CD4-positive, alpha-beta T cell treated with Interleukin-17A for 1 hour (primary cell): ENCODE results near the gene CXCR1.
"Not testable (repeated sequence)": the region's sequence is repeated elsewhere in the genome, so short reads cannot be mapped to it uniquely, and the experiment has no call there.

Experiments
- DNase-seq: peaks from one replicate; pipeline ENCODE4 v3.0.0-alpha.2; 2020

The CXCR1 gene

DNA sequence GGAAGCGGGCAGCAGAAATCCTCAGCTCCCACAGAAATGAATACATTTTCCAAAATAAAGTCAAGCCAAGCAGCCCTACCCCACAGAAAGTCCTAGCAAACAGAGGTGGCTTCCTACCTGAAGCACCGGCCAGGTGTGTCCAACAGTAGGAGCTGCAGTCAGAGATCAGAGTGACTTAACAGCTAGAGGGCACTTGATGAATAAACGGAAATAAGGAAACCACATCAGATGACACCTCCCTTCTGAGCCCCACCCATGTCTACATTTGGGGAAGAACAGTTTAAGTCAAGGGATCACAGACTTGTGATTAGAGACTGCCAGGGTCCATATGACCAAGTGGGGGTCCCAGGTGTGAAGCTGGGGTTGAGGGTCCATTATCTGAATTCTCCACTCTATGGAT, at the start of gene CXCR1:
TSS of gene CXCR1 (minus strand) at position 172 of the 400 bp plus-strand sequence. CDS start 1,751 bp downstream, outside the sequence.
- peak; percentile 76 for DNase-seq

- DNase-seq, result no peak
Observed at GRCh38 chr2:218216336-218216673, 49.5 kb upstream of the CXCR1 start.

GRCh38 chr2:218214116-218214515, 47.4 kb upstream of the CXCR1 start:
- no peak for DNase-seq

DNA sequence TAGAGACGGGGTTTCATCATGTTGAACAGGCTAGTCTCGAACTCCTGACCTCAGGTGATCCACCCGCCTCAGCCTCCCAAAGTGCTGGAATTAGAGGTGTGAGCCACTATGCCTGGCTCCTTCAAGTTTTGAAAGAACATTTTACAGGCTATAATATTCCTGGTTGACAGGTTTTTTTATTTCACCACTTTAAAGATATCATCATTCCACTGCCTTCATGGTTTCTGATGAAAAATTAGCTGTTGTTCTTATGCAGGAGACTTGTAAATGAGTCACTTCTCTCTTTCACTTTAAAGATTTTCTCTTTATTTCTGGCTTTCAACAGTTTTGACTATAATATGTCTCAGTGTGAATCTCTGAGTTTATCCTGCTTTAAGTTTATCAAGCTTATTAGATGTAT, 42.3 kb upstream of the CXCR1 start:
- DNase-seq, result no peak

GRCh38 chr2:218202266-218202665, 35.5 kb upstream of the CXCR1 start:
- no peak for DNase-seq

GRCh38 chr2:218196974-218197373, 30.2 kb upstream of the CXCR1 start:
- DNase-seq, result no peak

DNA sequence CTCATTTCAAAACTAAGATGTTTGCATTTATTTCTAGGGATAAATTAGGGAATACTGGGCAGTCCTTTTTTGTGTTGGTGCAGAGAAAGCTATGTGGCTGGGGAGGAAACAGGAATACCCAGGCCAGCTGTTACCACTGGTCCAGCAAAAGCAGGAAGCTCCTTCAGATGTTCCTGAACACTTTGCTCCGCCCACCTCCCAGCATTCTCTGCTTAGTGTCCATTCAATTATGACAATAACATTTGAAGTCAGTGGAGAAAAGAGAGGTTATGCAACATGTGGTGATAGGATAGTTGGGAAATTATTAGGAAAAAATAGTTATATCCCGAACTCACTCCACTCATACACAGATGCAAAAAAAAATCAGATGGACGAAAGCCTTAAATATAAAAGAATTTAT, 28.1 kb upstream of the CXCR1 start:
- DNase-seq, result no peak

- DNase-seq, result no peak
Observed at GRCh38 chr2:218193701-218194100, 26.9 kb upstream of the CXCR1 start.

DNA sequence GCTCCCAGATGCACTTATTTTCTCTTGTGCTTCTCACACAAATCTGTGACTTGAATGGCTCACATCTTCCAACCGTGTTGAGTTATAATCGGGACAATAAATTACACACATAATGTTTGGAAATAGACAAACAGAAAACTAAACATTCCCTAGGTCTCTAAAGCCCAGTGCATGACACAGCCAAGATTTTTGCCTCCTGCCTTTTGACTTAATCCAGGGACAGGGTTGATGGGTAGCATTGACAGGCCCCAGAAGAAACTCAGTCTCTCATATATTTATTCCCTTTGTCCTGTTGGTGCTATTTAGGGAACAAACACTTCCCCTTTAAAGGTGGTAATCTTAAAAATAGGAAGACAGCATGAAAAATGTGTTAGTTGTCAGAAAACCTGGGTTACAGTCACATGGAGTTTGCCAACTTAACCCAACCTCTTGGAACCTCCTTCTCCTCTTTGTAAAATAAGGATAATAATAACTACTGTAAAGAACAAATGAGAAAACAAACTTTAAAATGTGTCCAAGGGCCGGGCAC, 26.2 kb upstream of the CXCR1 start:
- DNase-seq, result no peak

- DNase-seq, result no peak
Observed at GRCh38 chr2:218188528-218188927, 21.8 kb upstream of the CXCR1 start.

GRCh38 chr2:218187296-218188015, 20.7 kb upstream of the CXCR1 start:
- DNase-seq, result no peak

- no peak for DNase-seq
Observed at GRCh38 chr2:218186876-218187275, 20.1 kb upstream of the CXCR1 start.

- DNase-seq, result peak; percentile 83
Observed at GRCh38 chr2:218186355-218186766, 19.6 kb upstream of the CXCR1 start.

DNA sequence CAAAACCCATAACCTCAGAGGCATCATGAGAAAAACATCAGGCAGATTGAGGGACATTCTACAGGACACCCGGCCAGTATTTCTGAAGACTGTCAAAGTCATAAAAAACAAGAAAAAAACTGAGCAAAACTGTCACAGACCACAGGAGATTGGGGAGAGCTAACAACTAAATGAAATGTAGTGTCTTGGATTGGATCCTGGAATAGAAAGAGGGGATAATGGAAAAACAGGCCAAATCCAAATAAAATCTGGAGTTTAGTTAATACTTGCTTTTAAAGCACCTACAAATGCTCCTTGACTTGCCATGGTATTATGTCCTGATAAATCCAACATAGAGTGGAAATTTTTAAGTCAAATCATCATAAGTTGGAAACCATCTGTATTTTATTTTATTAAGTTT, 17.6 kb upstream of the CXCR1 start:
- DNase-seq, result no peak

DNA sequence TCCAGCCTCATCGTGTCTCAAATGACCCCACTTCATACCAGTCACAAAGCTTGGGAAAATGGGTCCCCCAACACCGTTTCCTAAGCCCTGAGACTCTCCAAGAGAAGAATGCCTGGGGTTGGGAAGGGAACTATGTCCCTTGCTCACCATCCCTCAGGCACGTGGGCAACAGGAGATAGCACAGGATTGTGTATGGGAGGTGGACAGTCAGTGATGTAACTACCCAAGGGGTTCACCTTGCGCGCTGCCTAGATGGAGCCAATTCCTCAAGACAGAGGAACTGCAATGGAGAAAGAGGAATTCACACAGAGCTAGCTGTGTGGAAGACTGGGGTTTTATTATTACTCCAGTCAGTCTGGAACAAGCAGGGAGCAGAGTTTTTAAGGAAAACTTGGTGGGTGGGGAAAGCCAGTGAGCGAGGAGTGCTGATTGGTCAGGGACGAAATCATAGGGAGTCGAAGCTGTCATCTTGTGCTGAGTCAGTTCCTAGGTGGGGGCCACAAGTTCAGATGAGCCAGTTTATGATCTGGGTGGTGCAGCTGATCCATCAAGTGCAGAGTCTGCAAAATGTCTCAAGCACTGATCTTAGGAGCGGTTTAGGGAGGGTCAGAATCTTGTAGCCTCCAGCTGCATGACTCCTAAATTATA, 13.8 kb upstream of the CXCR1 start:
- DNase-seq, result no peak

DNA sequence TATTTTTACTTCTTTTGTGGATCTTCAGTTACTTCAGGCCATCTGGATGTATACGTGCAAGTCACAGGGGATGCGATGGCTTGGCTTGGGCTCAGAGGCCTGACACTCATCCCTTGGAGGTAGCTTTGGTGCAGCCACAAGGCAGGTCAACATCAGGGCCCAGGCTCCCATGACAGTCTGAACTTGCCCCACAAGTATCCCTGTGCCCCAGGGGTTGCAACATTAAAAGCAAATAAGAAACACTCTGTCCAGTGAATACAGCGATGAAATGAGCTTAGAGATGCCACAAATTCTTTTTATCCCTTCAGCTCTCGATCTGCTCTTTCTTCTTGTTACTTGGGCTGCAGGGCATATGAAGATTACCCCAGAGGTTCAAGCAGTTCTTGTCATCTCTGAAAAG, 13.0 kb upstream of the CXCR1 start:
- DNase-seq, result no peak

DNA sequence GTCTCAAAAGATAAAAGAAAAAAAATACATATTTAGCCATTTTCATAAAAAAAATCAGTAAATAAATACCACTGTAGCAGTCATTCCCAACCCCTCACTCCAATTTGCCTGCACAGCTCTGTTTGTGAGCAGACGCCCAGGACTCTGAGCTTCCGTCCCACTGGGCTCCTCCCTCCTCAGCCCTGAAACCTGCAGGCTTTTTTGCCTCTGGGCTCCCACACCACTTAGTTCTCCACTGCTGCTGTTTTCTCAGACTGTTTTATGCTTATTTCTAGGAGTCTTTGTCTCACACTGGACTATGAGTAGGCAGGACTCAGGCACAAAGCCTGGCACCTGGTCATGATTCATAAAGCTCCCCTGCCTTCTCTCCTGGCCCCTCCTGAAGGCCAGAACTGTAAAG, 6.1 kb upstream of the CXCR1 start:
- DNase-seq, result no peak

GRCh38 chr2:218171744-218172143, 5.0 kb upstream of the CXCR1 start:
- DNase-seq, result not testable (repeated sequence)

DNA sequence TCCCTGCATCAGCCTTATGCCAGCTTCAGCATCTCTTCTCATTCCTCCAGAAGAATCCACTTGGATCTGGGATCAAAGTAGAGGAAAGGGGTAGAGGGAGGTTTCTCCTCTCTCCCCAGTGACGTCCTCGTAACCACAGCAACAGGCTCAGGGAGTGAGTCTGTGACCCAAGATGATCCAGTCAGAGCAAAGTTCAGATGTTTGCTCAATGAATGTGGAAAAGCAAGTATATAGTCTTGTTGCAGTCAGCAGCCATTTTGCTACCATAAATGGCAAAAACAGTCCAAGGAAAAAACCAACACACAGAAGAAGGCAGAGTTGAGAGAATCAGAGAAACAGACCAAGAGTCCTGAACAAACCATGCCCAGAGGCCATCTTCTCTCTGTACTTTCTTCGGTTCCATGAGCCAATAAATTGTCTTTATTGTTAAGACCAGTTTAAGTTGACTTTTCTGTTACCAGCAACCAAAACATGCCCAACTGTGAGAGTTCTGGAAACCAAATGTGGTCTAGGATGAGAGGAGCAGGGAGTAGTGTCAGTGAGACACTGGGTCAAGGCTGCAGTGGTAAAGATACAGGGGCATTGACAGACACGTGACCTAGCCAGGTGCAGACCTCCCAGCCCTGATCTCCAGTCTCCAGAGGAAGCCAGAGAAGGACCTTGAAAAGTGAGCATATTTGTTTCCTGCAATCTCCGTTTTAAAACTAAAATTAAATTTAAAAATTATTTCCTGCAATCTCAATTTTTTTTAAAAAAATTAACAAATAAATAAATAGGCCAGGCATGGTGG, 3.2 kb upstream of the CXCR1 start:
- no peak for DNase-seq

DNA sequence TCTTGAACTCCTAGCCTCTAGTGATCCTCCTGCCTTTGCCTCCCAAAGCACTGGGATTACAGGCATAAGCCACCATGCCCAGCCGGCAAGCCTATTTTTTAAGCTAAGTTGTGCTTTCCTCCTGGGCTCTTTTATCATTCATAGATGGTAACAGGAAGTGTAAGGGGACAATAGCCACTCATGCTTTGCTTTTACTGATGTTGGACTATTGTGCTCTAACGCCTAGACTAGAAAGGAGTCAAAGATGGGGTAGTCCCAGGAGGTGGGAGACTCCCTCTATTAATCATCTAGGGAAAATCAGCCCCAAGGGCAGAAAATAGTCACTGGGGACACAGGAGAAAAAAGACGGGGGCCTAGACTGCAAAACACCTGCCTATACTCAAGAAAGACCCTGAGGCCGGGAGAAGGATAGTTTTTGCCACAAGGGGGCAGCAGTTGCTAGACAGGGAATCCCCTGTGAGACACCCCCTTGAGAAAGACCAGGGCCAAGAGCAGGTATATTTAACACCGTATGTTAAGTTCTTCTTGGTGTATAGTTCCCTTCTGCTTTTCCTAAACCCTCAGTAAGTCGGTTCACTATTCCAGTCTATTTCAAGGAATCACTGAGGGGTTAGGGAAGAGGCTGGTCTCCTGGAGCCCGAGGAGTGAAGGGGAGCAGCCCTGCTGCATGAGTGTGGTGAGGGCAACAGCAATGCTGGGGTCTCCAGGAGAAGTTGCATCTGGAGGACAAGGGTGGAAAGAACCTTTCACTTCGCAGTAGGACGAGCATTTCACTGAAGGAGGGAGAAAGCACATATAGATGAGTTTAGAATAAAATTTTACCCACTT, 2.1 kb upstream of the CXCR1 start:
- peak; percentile 78 for DNase-seq

DNA sequence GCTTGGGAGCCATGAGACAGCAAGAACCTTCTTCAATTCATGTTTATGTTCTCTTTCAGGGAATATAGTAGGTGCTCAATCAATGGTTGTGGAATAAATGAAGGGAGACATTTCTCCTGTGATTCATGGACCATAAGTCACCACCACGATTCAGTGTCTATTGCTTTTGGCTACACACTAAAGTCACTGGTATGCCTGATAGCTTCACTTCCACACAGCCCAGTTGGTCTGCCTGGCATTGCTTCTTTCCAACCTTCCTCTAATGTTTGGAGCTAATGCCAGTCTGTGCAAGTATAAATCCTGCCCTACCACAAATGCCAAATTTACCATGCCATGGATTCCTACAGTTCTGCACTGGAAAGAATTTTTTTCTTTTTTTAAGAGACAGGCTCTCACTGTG, 1.3 kb upstream of the CXCR1 start:
- DNase-seq, result no peak

- no peak for DNase-seq
Observed at GRCh38 chr2:218162814-218163213, 3.9 kb downstream of the CXCR1 start.

GRCh38 chr2:218161644-218162043, 5.1 kb downstream of the CXCR1 start:
- no peak for DNase-seq
